Measurements from ENCODE around the gene ACTG1.
"Not testable (repeated sequence)": the region's sequence is repeated elsewhere in the genome, so short reads cannot be mapped to it uniquely, and the experiment has no call there.

ACTG1 gene

DNA sequence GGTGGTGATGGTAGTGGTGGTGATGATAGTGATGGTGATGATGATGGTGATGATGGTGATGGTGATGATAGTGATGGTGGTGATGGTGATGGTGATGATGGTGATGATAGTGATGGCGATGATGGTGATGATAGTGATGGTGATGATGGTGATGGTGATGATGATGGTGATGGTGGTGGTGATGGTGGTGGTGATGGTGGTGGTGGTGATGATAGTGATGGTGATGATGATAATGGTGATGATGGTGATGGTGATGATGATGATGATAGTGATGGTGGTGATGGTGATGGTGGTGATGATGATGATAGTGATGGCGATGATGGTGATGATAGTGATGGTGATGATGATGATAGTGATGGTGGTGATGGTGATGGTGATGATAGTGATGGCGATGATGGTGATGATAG lies 19.4 kb upstream of the ACTG1 start:
- DNase-seq = not testable (repeated sequence)

DNA sequence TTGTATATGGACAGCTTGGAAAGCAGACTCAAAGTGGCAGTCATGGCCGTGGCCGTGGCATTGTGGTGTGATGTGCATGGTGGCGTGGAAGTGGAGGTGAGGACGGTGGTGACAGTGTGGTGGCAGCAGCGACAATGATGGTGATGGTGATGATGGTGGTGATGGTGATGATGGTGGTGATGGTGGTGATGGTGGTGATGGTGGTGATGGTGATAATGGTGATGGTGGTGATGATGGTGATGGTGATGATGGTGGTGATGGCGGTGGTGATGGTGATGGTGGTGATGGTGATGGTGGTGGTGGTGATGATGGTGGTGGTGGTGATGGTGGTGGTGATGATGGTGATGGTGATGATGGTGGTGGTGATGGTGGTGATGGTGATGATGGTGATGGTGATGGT lies 18.4 kb upstream of the ACTG1 start:
- DNase-seq = not testable (repeated sequence)

- DNase-seq = no peak
Measured at GRCh38 chr17:81529437-81529803, 16.8 kb upstream of the ACTG1 start.

- DNase-seq = no peak
Measured at GRCh38 chr17:81528651-81529436, 16.2 kb upstream of the ACTG1 start.

DNA sequence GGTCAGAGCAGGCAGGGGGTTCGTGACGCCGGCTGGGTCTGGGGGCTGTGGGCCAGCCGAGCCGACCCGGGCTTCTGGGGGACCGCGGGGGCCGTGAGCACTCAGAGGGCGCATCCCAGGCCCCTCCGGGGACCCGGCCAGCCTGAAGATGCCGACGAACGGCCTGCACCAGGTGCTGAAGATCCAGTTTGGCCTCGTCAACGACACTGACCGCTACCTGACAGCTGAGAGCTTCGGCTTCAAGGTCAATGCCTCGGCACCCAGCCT lies 15.7 kb upstream of the ACTG1 start:
- DNase-seq = no peak

GRCh38 chr17:81527591-81528383 lies 15.2 kb upstream of the ACTG1 start, which contains the start of gene FSCN2:
FSCN2 (plus strand) TSS chr17:81528377; CDS start chr17:81528532, 155 bp downstream.
- no peak for DNase-seq

- no peak for DNase-seq
Measured at GRCh38 chr17:81526662-81527571, 14.3 kb upstream of the ACTG1 start.

GRCh38 chr17:81524865-81525159 lies 12.2 kb upstream of the ACTG1 start:
- no peak for DNase-seq

DNA sequence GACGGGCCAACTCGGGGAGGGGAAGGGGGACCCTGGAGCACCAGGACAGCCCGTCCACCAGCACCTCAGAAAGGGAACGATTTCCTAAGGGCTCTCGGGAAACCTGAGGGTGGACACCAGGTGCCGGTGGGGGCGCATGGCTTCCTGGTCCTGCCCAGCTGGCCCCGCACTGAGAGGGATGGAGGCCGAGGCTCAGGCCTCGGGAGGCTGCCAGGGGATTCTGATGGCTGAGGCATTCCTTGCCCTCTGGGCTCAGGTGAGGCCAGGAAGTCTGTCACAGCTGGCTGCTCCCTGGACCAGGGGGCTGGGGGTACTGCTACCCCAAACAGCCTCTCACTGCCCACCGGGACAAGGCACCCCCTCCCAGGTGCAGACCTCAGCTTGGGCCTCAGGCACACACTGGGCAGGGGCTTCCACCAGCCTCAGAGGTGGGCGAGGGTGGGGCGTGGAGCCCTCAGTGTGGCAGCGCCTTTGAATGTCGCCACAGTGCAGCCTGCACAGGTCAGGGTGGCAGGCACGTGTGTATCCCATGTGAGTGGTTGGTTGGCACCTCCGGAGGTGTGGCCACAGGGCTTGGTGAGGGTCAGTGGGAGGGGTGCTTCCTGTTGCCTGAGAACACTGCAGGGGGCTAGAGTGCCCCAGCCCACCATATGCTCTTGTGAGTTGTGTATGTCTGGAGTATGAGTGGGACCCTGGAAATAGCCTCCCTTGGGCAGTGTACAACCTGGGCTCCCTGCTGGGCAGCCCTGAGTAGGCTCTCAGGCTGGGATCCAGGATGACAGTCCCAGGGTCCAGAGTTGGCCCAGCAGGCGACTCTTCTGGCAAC lies 11.7 kb upstream of the ACTG1 start:
- no peak for DNase-seq

DNA sequence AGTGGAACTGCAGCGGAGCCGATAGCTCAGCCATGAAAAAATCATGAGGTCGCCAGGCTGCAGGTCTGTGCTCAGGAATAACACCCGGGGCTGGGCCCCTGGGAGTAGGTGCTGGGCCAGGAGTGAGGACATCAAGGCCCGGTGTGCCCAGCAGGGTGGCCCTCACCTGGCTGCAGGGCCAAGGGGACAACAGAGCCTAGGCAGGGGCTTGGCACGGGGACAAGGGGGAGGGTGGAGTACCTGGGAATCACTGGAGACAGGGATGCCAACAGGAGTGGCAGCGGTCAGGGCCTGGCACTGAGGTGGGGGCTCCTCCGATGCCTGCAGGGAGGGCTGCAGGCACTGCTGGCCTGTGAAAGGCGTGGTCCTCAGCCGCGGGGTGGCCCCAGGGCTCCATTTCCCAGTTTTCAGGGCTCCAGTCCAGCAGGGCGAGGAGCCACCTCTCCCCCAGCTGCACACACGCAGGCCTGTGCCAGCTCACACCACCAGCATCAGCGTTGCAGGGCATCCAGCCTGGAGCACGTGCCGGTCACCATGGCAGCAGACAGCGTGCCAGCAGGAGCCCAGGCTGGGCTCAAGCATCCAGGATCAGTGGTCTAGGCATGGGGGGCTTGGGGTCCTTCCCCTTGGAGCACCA lies 10.9 kb upstream of the ACTG1 start:
- peak; percentile 51 for DNase-seq

DNA sequence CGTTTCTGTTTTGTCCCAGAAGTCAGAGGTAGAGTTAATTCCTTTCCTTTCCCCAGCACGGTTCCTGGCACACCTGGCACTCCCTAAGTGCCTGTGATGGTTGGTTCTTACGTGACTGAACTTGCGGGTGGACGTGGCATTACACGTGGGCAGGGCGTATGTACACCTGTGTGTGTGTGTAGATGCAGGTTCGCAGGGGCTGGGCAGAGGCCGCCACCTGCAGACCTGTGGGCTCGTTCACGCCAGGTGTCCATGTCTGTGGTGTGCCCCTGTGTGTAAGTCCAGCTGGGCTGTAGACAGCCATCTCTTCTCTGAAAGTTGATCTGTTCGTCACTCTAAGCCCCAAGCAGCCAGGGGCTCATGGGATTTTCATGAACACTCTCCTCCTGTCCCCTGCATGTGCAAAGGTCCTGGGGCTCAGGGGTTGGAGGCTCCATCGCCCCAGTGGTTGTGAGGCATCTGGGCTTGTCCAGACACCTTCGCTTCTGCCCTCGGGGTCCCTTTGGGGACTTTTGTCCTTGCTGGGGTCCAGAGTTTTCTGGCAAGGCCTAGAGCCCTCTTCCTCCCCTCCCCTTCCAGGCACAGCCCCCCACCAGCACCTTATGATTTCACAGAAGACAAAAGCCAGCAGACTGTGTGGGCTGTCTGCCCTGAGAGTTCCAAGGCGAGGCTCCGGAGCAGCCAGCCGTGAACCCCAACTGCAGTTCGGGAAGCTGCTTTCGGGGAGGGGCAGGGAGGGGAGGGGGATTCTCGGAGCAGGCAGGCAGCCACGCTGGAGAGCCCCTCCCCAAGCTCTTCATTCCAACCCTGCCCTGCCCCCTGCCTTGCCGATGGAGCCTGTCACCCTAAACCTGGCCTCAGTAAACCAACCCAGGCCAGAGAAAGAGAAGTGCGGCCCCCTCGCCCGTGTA lies 10.1 kb upstream of the ACTG1 start:
- DNase-seq = no peak

DNA sequence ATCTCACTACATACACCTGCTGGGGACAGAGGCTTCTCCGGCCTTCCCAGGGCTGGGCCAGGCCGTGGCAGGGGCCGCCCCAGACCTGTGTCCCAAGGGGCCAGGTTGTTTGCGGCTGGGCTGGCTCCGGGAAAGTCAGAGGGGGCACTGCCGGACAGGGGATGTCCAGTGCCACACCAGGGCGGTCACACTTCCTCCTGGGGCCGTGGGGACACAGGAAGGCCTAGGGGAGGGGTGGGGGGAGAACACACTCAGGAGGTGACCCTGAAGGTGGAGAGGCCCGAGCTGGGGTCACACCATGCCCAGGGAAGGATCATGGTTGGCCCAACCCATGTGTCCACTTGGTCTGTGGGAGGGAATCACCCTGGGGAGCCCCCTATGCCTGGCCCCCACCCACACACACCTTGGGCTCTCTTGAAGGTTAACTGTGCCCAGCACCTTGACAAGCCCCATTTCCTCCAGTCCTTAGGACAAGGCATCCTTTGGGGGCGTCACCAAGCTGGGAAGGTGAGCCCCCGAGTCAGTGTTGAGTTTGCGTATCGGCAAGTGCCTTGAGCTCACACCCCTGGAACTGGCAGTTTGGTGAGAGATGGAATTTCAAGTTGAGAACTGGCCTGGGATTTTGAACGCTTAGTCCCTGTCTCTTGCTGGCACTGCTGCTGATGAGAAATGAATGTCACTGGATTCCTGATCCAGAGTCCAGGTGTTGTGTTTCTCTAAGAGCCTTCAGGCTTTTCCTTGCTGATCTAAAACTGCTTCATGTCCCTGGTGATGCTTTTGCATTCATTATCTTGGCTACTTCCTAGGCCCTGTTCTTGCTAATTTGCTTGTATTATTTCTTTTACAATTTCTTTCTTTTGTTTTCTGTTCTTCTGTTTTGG lies 7.7 kb upstream of the ACTG1 start:
- no peak for DNase-seq

- peak; percentile 52 for DNase-seq
Measured at GRCh38 chr17:81519284-81520020, 6.9 kb upstream of the ACTG1 start.

GRCh38 chr17:81518785-81519283 lies 6.2 kb upstream of the ACTG1 start:
- DNase-seq = no peak

DNA sequence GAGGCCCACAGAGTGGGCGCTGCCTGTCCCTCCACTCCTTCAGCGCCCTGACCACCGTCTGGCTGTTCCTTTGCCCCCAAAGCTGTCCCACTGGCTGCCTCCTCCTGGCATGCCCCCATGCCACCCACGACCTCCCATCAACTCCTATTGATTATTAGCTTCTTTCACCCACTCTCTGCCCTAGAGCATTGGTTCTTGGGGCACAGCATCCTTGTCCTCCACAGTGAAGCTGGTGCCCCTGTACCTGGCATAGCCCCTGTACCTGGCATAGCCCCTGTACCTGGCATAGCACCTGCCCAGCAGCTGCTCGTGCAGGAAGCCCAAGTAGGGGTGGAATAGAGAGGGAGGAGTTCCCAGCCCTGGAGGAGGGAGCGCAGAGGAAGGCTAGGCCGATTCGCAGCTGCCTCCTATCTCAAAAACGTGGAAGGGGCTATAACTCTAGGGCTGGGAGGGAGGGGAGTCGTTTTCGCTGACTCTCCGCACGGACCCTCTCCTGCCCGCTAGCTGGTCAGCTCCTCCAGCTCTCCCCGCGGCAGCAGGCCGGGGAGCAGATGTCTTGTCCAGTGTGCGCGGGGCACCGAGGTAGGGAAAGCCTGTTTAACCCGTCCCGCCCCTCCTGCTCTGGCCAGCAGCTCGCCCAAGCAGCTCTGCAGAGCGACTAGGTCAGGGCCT lies 5.7 kb upstream of the ACTG1 start:
- DNase-seq = peak; percentile 71

GRCh38 chr17:81517339-81518112 lies 4.9 kb upstream of the ACTG1 start:
- DNase-seq = no peak

DNA sequence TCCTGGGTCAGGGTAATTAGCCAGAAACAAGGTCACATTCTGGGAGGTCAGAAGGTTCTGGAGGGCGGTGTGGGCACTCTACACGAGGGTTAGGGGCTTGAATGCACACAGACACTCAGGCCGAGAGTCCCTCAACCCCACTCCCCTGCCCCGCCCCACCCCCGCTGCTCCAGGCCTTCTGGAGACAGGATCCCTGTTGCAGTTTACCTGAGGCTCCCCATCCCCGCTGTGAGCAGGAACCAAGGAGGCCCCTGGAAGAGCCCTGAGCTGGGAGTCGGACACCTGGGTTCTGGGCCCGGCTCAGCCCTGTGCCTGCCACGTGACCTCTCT lies 4.4 kb upstream of the ACTG1 start:
- no peak for DNase-seq

DNA sequence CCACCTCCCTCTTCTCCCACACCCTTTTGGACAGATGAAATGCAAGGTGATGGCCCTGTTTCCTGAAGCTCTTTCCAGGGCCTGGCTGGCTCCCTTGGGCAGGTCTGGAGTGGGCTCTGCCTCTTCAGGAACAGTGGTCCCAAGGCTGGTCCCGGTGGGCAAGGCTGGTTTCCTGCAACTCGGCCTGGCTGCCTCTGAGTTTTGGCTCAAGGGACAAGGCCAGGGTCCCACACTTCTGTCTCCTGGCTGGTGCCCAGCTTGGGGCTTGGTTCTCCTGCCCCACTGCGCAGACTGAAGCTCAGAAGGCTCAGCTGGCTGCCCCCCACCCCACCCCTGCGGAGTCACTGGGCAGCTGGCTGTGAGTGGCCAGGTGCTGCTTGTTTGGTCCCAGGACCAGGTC lies 3.8 kb upstream of the ACTG1 start:
- no peak for DNase-seq
